ENCODE measurements around the gene SNAI3. TPM values are rescaled to one million over a fixed set of nuclear protein-coding genes. Genes with fewer than 3 reads are reported as not detected.

Gene SNAI3
- total and polyA plus RNA-seq, 2 donors (not counting 1 experiment from before 2014, with no cell fraction given), result 6.5 to 8.8 TPM

DNA sequence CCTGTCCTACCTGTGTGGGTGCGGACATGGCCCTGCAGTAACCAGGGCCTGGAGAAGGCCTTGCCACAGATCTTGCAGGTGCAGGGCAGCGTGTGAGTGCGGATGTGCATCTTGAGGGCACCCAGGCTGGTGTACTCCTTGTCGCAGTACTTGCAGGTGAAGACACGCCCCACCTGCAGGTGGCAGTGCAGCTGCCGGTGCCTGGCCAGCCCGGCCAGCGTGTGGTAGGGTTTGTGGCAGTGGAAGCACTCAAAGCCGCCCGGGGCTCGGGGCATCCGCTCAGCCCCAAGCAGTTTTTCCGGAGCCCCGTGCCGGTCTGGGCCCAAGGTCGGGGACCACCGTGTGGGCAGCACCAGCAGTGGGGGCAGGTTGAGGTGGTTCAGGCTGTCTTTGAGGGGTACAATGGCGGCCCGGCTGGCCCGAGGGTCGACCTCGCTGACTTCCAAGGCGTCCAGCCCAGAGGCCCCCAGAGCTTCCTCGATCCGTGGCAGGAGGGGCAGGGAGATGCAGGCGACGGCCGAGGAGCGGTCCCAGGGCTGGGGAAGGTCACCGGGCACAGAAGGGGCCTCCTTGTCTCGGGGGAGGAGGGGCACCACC, 5.1 kb downstream of the SNAI3 start:
- H3K4me3 ChIP-seq (ENCODE audit: control extremely low read depth in 1 of 5, extremely low read depth in 1 of 5, insufficient read depth in 1 of 5, low read depth in 2 of 5, low read length in 4 of 5), result peak overlapping the region in 4 of 5 experiments; percentile 9 to 46 (median 38)
- H3K4me2 ChIP-seq (replicated peaks; ENCODE audit: low read depth, low read length, poor library complexity, severe bottlenecking), result peak overlapping the region; percentile 91

More for the DNA sequence above, 5.1 kb downstream of the SNAI3 start:
- ChIA-PET CTCF (interaction anchor here (0.7 to 3.4 kb wide), 13 partner anchors 10 to 434 kb away, joined by 3 to 14 read pairs (median 4); no protein-coding TSS in a partner anchor), POLR2A (interaction anchor here (0.6 to 2.2 kb wide), 10 partner anchors 11 to 804 kb away, joined by 3 to 14 read pairs (median 4); partner anchors contain the start of genes CYBA and MVD)
- Mint-ChIP-seq H3K9me3 (ENCODE audit: insufficient read depth) (no peaks in the 10 kb centered on the region), H3K27ac (peak overlapping the region; percentile 97), H3K4me1 (peaks cover 43% of the 10 kb centered on the region), H3K4me3 (peak overlapping the region; percentile 87), H3K27me3 (no peaks in the 10 kb centered on the region)
- peak; percentile 74 for DNase-seq
- TF ChIP-seq EZH2 (IDR thresholded peaks at IDR 0.05; ENCODE audit: borderline replicate concordance, insufficient read depth, low read depth, low read length, poor library complexity, severe bottlenecking), result no peak
- TF ChIP-seq, protein P1, sequence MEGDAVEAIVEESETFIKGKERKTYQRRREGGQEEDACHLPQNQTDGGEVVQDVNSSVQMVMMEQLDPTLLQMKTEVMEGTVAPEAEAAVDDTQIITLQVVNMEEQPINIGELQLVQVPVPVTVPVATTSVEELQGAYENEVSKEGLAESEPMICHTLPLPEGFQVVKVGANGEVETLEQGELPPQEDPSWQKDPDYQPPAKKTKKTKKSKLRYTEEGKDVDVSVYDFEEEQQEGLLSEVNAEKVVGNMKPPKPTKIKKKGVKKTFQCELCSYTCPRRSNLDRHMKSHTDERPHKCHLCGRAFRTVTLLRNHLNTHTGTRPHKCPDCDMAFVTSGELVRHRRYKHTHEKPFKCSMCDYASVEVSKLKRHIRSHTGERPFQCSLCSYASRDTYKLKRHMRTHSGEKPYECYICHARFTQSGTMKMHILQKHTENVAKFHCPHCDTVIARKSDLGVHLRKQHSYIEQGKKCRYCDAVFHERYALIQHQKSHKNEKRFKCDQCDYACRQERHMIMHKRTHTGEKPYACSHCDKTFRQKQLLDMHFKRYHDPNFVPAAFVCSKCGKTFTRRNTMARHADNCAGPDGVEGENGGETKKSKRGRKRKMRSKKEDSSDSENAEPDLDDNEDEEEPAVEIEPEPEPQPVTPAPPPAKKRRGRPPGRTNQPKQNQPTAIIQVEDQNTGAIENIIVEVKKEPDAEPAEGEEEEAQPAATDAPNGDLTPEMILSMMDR (IDR thresholded peaks at IDR 0.05), result peak; percentile 62
- peak; percentile 24 for ATAC-seq (ENCODE audit: low read depth)
- H3K4me1 ChIP-seq (ENCODE audit: control insufficient read depth in 2 of 2, insufficient read depth in 2 of 2, low read length in 2 of 2), result peaks cover 34 to 52% of the 10 kb centered on the region in 2 donors
- peaks cover 44% of the 10 kb centered on the region for H3K79me2 ChIP-seq (ENCODE audit: control insufficient read depth, insufficient read depth, low read length)
- intact Hi-C loops (cut with micrococcal nuclease), result loop anchor here (1.0 to 10.0 kb wide), 3 partner anchors 25 to 884 kb away; partner anchors contain the start of genes CTU2, CYBA, RNF166 and RPL13
- no peaks in the 10 kb centered on the region for H3K27me3 ChIP-seq (replicated peaks in 1 of 4; ENCODE audit: control extremely low read depth in 1 of 4, control insufficient read depth in 3 of 4, insufficient read depth in 4 of 4, low read length in 3 of 4)
- H3K36me3 ChIP-seq (replicated peaks in 1 of 2; ENCODE audit: control extremely low read depth in 1 of 2, control insufficient read depth in 1 of 2, extremely low read depth in 1 of 2, insufficient read depth in 2 of 2, low read length in 1 of 2), result peaks cover 0 to 34% of the 10 kb centered on the region in 2 experiments
- peaks cover 58% of the 10 kb centered on the region for H4K20me1 ChIP-seq (ENCODE audit: control insufficient read depth, insufficient read depth, low read length, poor library complexity, severe bottlenecking)
- no peaks in the 10 kb centered on the region for H3K9me3 ChIP-seq (ENCODE audit: control extremely low read depth in 1 of 3, control insufficient read depth in 2 of 3, insufficient read depth in 1 of 3, low read length in 2 of 3)
- H2AFZ ChIP-seq (ENCODE audit: insufficient read depth, low read depth, low read length, poor library complexity, severe bottlenecking), result no peak overlapping the region
- 49% methylated on average over 31 of the region's 31 CpGs for WGBS (ENCODE audit: insufficient coverage)
- H3K9ac ChIP-seq (ENCODE audit: low read length), result peak overlapping the region; percentile 53
- peak overlapping the region; percentile 27 to 91 for H3K27ac ChIP-seq (ENCODE audit: low read length in 2 of 2)

Measured in B cell (primary cell).